ENCODE results near the gene RET. TPM values are rescaled to one million over a fixed set of nuclear protein-coding genes. Genes with fewer than 3 reads are reported as not detected.

RET gene
- total RNA-seq, 1 experiment from 2014 or later, result not detected

- ChIA-PET POLR2A (no interaction called here), CTCF (interaction anchor here (1.2 kb wide), 1 partner anchor 9 kb away, joined by 3 read pairs; no protein-coding TSS in a partner anchor)
- intact Hi-C loops (cut with micrococcal nuclease), result no loop called here
- no peaks in the 10 kb centered on the region for H3K27me3 Mint-ChIP-seq (ENCODE audit: insufficient read depth, unreplicated experiment)
- no TSS peak for BruUV-seq (replicated peaks)
- no peak for DNase-seq (ENCODE audit: unreplicated experiment)
- H3K4me3 Mint-ChIP-seq (ENCODE audit: unreplicated experiment), result no peak overlapping the region
- no peak overlapping the region for H3K27ac Mint-ChIP-seq (ENCODE audit: low read depth, unreplicated experiment)
- no peaks in the 10 kb centered on the region for H3K36me3 Mint-ChIP-seq (ENCODE audit: insufficient read depth, unreplicated experiment)
- no peaks in the 10 kb centered on the region for H3K4me1 Mint-ChIP-seq (ENCODE audit: insufficient read depth, unreplicated experiment)
- H3K9me3 Mint-ChIP-seq (ENCODE audit: unreplicated experiment), result no peaks in the 10 kb centered on the region
- TF ChIP-seq, protein P1, sequence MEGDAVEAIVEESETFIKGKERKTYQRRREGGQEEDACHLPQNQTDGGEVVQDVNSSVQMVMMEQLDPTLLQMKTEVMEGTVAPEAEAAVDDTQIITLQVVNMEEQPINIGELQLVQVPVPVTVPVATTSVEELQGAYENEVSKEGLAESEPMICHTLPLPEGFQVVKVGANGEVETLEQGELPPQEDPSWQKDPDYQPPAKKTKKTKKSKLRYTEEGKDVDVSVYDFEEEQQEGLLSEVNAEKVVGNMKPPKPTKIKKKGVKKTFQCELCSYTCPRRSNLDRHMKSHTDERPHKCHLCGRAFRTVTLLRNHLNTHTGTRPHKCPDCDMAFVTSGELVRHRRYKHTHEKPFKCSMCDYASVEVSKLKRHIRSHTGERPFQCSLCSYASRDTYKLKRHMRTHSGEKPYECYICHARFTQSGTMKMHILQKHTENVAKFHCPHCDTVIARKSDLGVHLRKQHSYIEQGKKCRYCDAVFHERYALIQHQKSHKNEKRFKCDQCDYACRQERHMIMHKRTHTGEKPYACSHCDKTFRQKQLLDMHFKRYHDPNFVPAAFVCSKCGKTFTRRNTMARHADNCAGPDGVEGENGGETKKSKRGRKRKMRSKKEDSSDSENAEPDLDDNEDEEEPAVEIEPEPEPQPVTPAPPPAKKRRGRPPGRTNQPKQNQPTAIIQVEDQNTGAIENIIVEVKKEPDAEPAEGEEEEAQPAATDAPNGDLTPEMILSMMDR (IDR thresholded peaks at IDR 0.05; ENCODE audit: unreplicated experiment), result no peak
These were observed 42.0 kb downstream of the RET start for GRCh38 chr10:43118631-43119415.

GRCh38 chr10:43119416-43120115 lies 42.7 kb downstream of the RET start:
- intact Hi-C loops (cut with micrococcal nuclease), result no loop called here
- Mint-ChIP-seq H3K9me3 (ENCODE audit: unreplicated experiment) (no peaks in the 10 kb centered on the region), H3K27me3 (ENCODE audit: insufficient read depth, unreplicated experiment) (no peaks in the 10 kb centered on the region), H3K4me1 (ENCODE audit: insufficient read depth, unreplicated experiment) (no peaks in the 10 kb centered on the region), H3K4me3 (ENCODE audit: unreplicated experiment) (no peak overlapping the region), H3K36me3 (ENCODE audit: insufficient read depth, unreplicated experiment) (no peaks in the 10 kb centered on the region), H3K27ac (ENCODE audit: low read depth, unreplicated experiment) (no peak overlapping the region)
- DNase-seq (ENCODE audit: unreplicated experiment), result no peak
- ChIA-PET CTCF (interaction anchor here (0.5 to 1.7 kb wide), 2 partner anchors 15 to 954 kb away, joined by 4 to 6 read pairs; no protein-coding TSS in a partner anchor), POLR2A (no interaction called here)
- no TSS peak for BruUV-seq (replicated peaks)
- TF ChIP-seq, protein P1 (IDR thresholded peaks at IDR 0.05; ENCODE audit: unreplicated experiment), result no peak

DNA sequence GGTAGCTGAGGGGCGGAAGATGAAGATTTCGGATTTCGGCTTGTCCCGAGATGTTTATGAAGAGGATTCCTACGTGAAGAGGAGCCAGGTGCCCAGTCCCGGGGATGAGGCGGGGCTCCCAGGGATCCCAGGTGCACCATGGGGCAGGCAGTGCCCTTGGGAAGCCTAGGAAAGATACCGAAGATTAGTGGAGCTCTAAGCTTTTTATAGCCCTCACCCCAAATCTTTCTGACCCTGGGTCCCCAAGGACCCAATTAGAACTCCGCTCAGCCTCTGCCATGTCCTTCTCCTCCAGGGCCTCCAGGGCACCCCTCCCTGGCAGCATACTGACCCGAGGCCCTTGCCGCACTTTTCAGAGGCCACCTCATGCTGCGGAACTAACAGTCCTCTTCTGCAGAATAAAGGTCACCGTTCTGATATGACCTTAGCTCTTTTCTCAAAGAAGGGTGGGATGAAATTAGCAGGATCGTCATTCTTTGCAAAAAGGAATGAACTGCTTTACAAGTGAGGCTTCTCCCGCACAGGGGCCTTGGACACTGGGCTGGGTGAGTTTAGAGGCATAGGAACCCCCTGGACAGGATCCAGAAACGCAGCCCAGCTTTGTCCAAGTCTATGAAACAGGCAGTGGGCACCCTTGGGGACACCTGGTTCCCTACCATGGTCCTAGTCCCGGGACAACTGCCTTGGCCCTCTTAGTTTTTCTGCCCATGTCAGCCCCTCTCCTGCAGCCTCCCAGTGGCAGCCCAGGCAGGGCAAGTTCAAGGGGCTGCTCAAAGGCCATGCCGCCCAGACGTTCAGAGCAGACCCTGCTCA lies 43.5 kb downstream of the RET start:
- no peaks in the 10 kb centered on the region for H3K9me3 Mint-ChIP-seq (ENCODE audit: unreplicated experiment)
- intact Hi-C loops (cut with micrococcal nuclease), result no loop called here
- ChIA-PET CTCF (interaction anchor here (0.5 to 1.7 kb wide), 5 partner anchors 15 to 955 kb away, joined by 3 to 6 read pairs (median 4); no protein-coding TSS in a partner anchor), POLR2A (no interaction called here)
- H3K27me3 Mint-ChIP-seq (ENCODE audit: insufficient read depth, unreplicated experiment), result no peaks in the 10 kb centered on the region
- H3K36me3 Mint-ChIP-seq (ENCODE audit: insufficient read depth, unreplicated experiment), result no peaks in the 10 kb centered on the region
- BruUV-seq (replicated peaks), result no TSS peak
- no peak overlapping the region for H3K4me3 Mint-ChIP-seq (ENCODE audit: unreplicated experiment)
- no peak for DNase-seq (ENCODE audit: unreplicated experiment)
- TF ChIP-seq, protein P1 (IDR thresholded peaks at IDR 0.05; ENCODE audit: unreplicated experiment), result no peak
- H3K27ac Mint-ChIP-seq (ENCODE audit: low read depth, unreplicated experiment), result no peak overlapping the region
- no peaks in the 10 kb centered on the region for H3K4me1 Mint-ChIP-seq (ENCODE audit: insufficient read depth, unreplicated experiment)

DNA sequence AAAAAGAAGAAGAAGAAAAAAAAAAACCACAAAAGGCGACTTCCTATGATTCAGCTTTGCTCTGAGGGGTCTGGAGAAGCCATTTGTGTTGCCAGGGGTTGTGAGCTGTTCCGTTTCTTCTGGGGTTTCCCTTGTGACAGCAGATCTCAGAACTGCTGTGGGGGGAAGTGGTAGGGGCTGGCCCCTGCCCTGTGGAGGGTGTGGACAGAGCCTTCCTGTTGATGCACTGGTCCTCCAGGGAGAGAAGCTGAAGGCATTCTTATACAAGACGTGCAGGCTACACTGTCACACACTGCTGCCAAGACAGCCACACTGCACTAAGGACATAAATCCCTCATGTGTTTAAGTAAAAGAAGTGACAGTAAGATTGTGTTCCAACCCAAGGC lies 44.1 kb downstream of the RET start:
- TF ChIP-seq, protein P1 (IDR thresholded peaks at IDR 0.05; ENCODE audit: unreplicated experiment), result no peak
- intact Hi-C loops (cut with micrococcal nuclease), result no loop called here
- POLR2A ChIA-PET, result no interaction called here
- no peaks in the 10 kb centered on the region for H3K9me3 Mint-ChIP-seq (ENCODE audit: unreplicated experiment)
- no peak overlapping the region for H3K27ac Mint-ChIP-seq (ENCODE audit: low read depth, unreplicated experiment)
- no peak for DNase-seq (ENCODE audit: unreplicated experiment)
- no TSS peak for BruUV-seq (replicated peaks)
- no peaks in the 10 kb centered on the region for H3K36me3 Mint-ChIP-seq (ENCODE audit: insufficient read depth, unreplicated experiment)
- H3K4me1 Mint-ChIP-seq (ENCODE audit: insufficient read depth, unreplicated experiment), result no peaks in the 10 kb centered on the region
- H3K4me3 Mint-ChIP-seq (ENCODE audit: unreplicated experiment), result no peak overlapping the region
- no peaks in the 10 kb centered on the region for H3K27me3 Mint-ChIP-seq (ENCODE audit: insufficient read depth, unreplicated experiment)
- CTCF ChIA-PET, result interaction anchor here (0.6 to 1.7 kb wide), 4 partner anchors 16 to 238 kb away, joined by 3 to 6 read pairs (median 4); no protein-coding TSS in a partner anchor
